ENCODE measurements around the gene DOC2A. TPM values are rescaled to one million over a fixed set of nuclear protein-coding genes. Genes with fewer than 3 reads are reported as not detected.

The DOC2A gene
- total and polyA plus RNA-seq, 10 of the 15 experiments (the other 5 are each of a cell fraction or from before 2014, with no cell fraction given), result 0.06 to 0.17 (median 0.12) TPM; not detected in 6

DNA sequence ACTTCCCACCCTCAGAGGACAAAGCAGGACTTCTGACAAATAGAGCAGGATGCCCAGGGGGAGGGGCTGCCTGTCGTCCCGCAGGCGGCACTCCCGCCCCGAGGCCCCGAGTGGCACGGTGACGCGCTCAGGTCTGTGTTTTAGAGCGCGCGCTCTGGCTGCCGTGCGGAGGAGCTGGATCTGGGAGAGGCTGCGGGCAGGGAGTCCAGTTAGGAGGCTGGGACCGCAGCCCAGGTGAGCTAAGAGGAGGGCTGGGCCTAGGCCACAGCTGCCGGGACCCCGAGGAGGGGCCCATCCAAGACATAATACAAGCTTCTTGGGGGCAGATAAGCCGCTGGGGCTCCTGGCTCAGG, 6.4 kb downstream of the DOC2A start:
- H3K36me3 ChIP-seq (ENCODE audit: control insufficient read depth in 2 of 2, insufficient read depth in 2 of 2, low read length in 1 of 2), result peaks cover 0 to 3% of the 10 kb centered on the region in 2 experiments; a peak in 3 of 4 replicates
- TF ChIP-seq ATF2 (IDR thresholded peaks at IDR 0.05; ENCODE audit: low read length) (no peak), BCLAF1 (IDR thresholded peaks at IDR 0.05) (no peak), ZNF207 (IDR thresholded peaks at IDR 0.05; ENCODE audit: borderline replicate concordance) (no peak), BRCA1 (IDR thresholded peaks at IDR 0.05; ENCODE audit: low read depth, low read length) (no peak), SP1 (IDR thresholded peaks at IDR 0.05; ENCODE audit: low read depth, low read length) (no peak), KDM1A (IDR thresholded peaks at IDR 0.05; ENCODE audit: borderline replicate concordance) (no peak), ATF7 (IDR thresholded peaks at IDR 0.05; ENCODE audit: low read depth) (no peak), E2F4 (IDR thresholded peaks at IDR 0.05; ENCODE audit: low read depth, low read length) (no peak), HDAC6 (IDR thresholded peaks at IDR 0.05; ENCODE audit: unreplicated experiment) (no peak), BACH1 (IDR thresholded peaks at IDR 0.05; ENCODE audit: borderline replicate concordance) (no peak), FOXM1 (IDR thresholded peaks at IDR 0.05; ENCODE audit: low read depth, low read length) (no peak), MAX (IDR thresholded peaks at IDR 0.05; ENCODE audit: low read depth, low read length) (no peak)
- TF ChIP-seq, protein P1, sequence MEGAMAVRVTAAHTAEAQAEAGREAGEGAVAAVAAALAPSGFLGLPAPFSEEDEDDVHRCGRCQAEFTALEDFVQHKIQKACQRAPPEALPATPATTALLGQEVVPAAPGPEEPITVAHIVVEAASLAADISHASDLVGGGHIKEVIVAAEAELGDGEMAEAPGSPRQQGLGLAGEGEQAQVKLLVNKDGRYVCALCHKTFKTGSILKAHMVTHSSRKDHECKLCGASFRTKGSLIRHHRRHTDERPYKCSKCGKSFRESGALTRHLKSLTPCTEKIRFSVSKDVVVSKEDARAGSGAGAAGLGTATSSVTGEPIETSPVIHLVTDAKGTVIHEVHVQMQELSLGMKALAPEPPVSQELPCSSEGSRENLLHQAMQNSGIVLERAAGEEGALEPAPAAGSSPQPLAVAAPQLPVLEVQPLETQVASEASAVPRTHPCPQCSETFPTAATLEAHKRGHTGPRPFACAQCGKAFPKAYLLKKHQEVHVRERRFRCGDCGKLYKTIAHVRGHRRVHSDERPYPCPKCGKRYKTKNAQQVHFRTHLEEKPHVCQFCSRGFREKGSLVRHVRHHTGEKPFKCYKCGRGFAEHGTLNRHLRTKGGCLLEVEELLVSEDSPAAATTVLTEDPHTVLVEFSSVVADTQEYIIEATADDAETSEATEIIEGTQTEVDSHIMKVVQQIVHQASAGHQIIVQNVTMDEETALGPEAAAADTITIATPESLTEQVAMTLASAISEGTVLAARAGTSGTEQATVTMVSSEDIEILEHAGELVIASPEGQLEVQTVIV (IDR thresholded peaks at IDR 0.05; ENCODE audit: borderline replicate concordance, partially characterized antibody), result no peak
- in situ Hi-C loops (cut with MboI) (loop anchor here (25.0 kb wide), 1 partner anchor 892 kb away; no protein-coding TSS in a partner anchor), intact Hi-C loops (cut with micrococcal nuclease; ENCODE audit: unreplicated experiment) (no loop called here)
- H3K79me2 ChIP-seq (ENCODE audit: control insufficient read depth, insufficient read depth, low read length), result no peaks in the 10 kb centered on the region
- no peak overlapping the region for H3K9ac ChIP-seq (ENCODE audit: control insufficient read depth, insufficient read depth, low read length)
- DNase-seq (ENCODE audit: low read depth, low spot score) (no peak), ATAC-seq (no peak), FAIRE-seq (no peak)
- 77% methylated on average over 19 of the region's 19 CpGs for WGBS (ENCODE audit: insufficient coverage, insufficient replicate concordance, low lambda C conversion rate, missing lambda C conversion rate)
- ChIA-PET CTCF (interaction anchor here (1.1 to 1.4 kb wide), 4 partner anchors 19 to 392 kb away, joined by 3 to 4 read pairs (median 3); partner anchors contain the start of gene C16orf92), POLR2A (no interaction called here), RAD21 (ENCODE audit: unreplicated experiment) (no interaction called here), SMC1A (ENCODE audit: uncharacterized antibody, unreplicated experiment) (no interaction called here)
- no peak overlapping the region for H3K27ac ChIP-seq (ENCODE audit: control insufficient read depth, insufficient read depth)
- H3K9me3 ChIP-seq (replicated peaks; ENCODE audit: control insufficient read depth, insufficient read depth, low read length), result no peaks in the 10 kb centered on the region
- H3K4me3 ChIP-seq, result no peak overlapping the region
- H4K20me1 ChIP-seq (ENCODE audit: control insufficient read depth, insufficient read depth), result no peaks in the 10 kb centered on the region
- no peak overlapping the region for H2AFZ ChIP-seq (ENCODE audit: control insufficient read depth, low read depth, low read length)
- no peak overlapping the region for H3K4me2 ChIP-seq (ENCODE audit: control insufficient read depth, insufficient read depth)
- BruUV-seq (replicated peaks), result no TSS peak
- no peaks in the 10 kb centered on the region for H3K27me3 ChIP-seq (replicated peaks in 1 of 2; ENCODE audit: control insufficient read depth in 2 of 2, insufficient read depth in 2 of 2, low read length in 1 of 2)
- H3K4me1 ChIP-seq (ENCODE audit: control insufficient read depth, insufficient read depth, low read length), result no peaks in the 10 kb centered on the region

All from GM12878 (cell line).